Measurements from ENCODE around the gene GLIS2.

Gene GLIS2

DNA sequence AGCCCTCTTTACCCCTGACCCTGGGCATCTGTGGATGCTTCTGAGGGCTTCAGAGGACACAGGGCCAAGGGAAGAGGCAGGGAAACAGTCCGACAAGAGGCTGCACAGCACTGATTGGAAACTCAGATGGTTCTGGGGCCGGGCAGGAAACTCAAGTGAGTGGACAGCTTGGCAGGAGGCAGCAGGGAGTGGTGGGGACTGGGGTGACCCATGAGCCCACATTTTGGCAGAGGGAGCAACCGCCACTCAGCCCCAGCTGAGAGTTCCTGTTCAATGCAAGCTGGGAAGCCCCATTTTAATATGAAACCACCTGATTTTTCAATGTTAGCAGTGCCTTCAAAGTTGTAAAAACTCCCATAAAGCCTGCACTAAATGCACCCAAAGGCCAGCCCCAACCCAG, 54.3 kb downstream of the GLIS2 start:
- DNase-seq (ENCODE audit: low read depth, low spot score) = no peak

DNA sequence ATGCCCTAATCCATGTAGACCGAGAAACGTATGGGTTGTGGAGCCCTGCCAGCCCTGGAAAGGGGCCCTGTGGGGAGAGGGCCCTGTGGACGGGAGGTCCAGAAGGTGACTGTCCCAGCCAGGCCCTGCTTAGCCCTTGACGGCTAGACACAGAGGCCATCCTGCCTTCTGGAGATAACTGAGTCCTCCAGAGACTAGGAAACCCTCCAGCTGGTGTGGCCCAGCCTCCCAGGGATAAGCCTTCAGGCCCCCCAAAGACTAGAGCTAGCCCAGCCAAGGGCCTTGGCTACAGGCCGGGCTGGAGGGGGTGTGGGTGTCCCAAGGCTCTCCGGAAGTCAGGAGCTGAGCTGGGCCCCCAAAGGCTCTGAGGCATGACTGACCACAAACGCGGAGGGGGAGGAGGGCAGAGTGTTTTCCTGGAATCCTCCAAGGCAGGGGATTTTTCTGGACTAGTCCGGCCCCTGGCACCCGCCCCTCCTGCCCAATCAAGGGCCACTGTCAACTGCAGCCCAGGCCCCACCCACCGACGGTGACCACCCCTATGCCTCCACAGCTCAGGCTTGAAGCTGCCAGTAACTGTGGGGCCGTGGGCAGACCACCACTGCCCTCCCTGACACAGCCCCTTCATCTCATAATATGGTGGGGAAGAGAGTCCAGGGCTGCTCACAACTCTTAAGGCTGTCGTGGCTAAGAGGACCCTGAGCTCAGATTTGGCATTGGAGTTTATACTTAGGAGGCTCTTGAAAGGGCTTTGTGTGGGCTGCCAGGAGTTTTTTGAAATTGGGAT, 54.9 kb downstream of the GLIS2 start:
- peak; percentile 89 for DNase-seq (ENCODE audit: low read depth, low spot score)

DNA sequence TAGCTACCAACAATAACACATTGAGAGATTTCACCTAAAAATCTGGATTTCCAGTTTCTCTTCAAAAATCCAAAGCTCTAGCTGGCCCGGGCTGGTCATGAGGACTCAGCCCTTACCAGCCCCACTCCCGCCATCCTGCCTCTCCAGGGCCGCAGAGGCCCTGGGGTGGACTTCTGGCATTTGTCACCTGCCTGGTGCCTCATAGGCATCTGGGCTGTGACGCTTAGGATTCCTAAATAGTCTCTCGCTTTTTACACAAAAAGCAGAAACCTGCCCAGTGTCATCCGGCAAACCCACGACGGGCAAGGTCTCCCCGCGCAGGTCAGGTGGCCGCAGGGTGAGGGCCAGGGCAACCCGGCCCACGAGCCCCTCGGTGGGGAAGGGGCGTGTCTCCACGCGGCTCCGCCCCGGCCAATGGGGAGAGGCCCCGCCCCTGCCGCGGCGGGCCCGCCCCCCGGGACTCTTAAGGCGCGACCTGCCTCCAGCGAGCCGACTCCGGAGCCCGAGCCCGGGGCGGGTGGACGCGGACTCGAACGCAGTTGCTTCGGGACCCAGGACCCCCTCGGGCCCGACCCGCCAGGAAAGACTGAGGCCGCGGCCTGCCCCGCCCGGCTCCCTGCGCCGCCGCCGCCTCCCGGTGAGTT, 55.6 kb downstream of the GLIS2 start, which contains the start of gene VASN:
Gene VASN, plus strand, starts transcription at position 492 of the 644 bp plus-strand sequence. CDS start 9,030 bp downstream, outside the sequence.
- DNase-seq (ENCODE audit: low read depth, low spot score) = peak; percentile 92

DNA sequence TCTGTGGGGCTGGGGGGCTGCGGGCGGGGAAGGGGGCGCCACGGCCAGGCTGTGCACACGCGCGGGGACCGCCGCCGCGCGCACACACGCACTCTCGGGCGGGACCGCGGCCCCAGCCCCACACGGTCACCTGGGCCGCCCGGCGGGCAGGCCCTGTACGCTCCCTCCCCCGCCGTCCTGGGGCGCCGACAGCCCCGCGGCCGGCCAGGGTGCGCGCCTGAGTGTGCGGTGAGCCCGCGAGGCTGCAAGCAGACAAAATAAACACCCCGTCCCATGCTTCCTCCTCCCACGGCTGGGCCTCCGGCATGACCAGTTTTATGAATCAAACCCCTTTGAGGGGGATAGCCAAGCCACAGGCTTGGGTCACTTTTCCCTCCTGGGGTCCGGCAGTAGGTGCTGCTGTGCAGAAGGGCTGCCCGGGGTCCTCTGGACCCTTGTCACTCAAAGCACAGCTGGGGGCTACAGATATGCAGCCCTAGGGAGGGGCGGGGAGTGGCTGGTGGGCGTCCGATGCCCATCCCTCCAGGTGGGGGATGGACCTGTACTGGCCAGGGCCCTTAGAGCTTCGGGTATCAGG, 56.2 kb downstream of the GLIS2 start:
- DNase-seq (ENCODE audit: low read depth, low spot score) = peak; percentile 67

DNA sequence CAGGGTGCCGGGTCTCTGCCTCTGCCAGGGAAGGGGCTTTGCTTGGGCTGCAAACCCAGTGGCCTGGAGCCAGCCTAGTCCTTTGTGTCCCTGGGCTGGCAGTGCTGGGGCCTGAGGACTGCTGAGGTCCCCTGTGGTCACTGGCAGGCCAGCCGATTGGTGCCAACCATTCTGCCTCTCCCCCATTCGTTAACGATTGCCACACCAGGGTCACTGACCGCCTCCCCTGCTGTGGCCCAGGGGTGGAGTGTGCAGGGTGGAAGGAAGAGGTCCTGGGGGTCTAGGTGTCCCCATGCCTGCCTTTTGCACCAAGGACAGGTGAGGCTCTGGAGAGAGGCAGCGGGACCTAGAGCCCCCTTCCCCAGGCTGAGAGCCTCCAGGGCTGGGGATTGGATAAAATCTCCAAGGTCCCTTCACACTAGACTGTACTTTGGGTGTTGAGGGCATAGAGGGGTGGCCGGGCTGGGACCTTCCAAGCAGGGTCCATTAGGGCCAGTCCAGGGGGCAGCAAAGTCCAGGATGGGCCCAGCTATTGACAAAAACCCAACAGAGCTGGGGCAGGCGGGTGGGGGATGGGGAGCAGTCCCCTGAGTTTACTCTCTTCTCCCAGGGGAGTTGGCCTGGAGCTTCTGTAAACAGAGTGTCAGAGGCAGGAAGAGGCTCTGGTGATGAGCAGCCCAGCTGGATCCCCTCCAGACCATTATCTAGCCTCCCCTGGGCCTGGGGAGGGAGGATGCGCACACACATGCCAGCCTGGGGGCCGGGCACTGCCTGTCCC, 56.9 kb downstream of the GLIS2 start:
- DNase-seq (ENCODE audit: low read depth, low spot score) = no peak

DNA sequence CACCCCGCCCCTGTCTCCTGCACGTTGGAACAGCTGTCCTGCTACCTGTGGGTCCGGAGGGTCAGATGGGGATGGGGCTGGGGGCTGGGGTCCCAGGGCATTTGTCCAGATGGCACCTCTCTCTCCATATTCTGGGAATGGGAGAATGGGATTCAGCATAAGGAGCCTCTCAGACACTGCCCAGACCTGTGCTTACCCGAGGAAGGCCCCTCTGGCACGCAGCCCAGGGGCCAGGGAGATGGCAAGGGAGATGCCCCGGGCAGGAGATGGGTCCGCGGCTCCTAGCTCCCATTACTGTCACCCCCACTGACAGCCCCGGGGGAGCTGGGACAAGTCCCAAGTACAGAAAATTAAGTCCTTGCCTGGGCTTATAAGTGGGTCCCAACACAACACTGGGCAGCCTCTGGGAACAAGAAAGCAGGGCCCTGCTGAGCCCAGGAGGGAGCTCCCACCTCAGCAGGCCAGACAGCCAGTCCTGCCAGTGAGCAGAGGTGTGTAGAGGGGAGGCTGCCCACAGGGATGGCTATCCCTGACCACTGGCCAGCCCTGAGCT, 57.6 kb downstream of the GLIS2 start:
- DNase-seq (ENCODE audit: low read depth, low spot score) = no peak

DNA sequence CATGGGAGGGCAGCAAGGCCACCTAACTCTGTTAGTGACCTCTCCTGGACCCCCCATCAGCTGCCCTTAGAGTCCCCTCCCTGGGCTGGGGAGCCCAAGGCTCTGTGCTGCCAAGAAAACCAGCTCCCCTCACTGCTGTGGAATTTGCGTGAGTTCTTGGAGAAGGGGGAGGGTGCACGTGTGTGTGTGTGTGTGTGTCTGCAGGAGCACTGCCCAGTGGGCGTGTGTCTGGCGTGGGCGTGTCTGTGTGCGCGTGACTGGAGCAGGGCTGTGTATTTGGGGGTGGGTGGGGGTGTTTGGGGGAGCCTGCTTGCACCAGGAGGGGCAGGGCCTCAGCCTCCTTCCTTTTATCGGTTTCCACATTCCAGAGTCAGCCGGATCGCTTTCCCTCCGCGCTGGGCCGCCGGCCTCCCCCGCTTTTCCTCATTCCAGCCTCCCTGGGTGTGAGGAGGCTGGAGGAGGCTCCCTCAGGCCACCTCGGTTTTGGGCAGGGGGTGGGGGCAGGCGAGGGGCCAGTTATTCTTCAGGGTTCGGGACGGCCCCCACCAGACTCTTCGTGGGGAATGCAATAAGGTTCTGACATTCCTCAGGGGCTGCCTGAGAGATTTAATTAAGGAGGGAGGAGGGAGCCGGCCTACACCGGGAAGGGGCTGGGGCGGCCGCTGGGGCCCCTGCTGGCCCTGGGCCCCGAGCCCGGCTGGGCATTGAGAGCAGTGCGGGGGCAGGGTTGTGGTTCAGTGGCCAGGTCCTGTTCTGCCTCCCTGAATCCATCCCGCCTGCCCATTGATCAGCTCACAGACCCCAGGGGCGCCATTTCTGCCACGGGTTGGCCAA, 58.3 kb downstream of the GLIS2 start:
- peak; percentile 92 for DNase-seq (ENCODE audit: low read depth, low spot score)

DNA sequence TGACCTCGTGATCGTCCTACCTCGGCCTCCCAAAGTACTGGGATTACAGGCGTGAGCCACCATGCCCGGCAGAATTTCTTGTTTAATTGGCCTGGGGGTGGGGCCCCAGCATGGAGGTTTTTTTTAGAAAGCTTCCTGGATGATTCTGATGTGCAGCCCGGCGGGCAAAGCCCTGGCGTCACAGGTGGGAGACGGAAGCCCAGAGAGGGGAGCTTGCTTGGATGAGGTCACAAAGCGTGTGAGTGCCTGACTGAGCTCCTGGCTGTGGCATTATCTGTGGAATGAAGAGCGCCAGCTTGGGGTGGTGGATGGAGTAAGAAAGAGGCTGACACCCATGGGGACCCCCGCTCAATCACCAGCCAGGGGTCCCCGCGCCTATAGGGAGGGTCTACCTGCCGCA, 59.9 kb downstream of the GLIS2 start:
- no peak for DNase-seq (ENCODE audit: low read depth, low spot score)

DNA sequence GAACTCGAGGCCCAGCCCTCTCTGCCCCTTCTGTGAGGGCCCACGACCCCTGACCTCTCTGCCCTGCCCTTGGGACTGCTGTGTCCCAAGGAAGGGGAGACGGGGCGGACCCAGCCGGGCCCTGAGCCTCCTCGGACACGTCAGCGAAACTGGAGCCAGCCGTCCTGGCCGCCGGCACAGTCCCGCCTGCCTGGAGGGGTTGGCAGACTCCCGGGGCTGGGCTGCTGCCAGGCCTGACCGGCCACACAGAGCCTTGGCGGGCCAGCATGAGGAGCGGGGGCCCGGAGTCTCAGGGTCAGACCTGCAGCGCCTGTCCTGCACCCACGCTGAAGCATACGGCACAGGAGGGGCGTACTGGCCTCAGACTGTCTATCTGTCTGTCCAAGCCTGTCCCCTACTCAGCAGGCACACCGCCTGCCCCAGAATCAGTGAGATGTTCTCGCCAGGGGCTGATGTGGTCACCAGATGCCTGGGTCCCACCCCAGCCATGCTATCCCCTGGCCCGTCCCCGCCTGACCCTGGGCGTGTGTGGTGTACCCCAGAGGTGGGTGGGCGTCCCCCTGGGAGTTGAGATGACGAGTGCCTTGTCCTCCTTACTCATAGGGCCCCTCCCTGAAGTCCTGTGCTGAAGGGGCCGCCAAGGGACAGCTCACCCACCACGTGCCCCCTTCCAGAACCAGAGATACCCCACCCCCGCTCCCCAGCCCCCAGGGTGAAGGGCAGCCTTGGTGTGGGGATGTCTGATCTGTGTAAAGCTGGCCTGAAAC, 60.4 kb downstream of the GLIS2 start:
- DNase-seq (ENCODE audit: low read depth, low spot score) = peak; percentile 96

DNA sequence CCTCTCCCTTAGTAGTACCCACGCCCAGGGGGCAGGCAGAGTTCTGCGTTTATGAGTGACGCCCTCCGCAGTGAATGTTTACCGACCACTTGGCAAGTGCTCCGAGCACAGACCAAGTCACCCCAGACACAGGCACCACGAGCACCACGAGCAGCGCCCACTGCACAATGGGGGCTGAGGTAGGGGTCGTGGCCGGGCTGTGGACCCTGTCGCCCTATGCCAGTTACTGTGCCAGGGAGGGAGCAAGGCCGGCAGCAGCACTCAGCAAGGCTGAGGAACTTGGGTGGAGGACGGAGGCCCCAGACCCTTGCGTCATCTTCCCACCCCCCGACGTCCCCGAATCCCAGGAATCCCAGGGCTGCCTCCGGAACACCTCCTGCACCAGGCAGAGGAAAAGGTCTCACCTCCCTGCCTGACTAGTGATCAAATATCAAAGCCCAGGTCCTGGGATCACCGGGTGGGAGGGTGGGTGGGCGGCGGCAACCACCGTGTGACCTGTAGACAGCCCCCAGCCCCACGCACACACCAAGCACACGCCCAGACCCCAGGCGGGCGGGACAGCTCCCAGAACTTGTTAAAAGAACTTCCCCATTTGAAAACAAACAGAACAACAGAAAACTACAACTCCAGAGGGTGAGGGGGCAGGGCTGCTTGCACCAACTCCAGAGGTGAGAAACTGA, 61.2 kb downstream of the GLIS2 start:
- DNase-seq (ENCODE audit: low read depth, low spot score) = no peak

DNA sequence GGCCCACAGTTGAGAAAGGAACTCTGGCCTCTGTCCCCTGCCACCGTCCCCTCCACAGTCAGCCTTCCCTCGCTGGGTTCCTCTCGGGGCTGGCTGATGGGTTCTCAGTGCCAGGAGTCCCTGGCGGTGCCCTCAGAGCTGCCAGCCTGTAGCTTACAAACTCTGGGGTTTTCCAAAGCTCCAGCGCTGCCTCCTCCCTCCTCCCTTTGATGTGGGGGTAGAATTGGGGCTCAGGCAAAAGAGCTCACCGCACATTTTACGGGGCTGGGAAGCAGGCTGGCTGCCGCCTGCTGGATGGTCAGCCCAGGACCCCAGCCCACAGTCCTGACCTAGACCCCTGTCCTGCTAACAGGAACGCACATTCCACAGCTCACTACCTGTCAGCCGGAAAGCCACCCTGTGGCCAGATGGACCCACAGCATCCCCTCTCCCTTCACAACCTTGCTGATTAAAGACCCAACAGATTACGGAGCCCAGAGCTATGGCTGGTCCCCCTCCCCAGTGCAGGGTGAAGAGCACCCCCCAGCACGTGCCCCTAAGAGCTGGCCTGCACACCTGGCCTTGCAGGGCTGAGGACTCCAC, 61.8 kb downstream of the GLIS2 start:
- DNase-seq (ENCODE audit: low read depth, low spot score) = no peak

DNA sequence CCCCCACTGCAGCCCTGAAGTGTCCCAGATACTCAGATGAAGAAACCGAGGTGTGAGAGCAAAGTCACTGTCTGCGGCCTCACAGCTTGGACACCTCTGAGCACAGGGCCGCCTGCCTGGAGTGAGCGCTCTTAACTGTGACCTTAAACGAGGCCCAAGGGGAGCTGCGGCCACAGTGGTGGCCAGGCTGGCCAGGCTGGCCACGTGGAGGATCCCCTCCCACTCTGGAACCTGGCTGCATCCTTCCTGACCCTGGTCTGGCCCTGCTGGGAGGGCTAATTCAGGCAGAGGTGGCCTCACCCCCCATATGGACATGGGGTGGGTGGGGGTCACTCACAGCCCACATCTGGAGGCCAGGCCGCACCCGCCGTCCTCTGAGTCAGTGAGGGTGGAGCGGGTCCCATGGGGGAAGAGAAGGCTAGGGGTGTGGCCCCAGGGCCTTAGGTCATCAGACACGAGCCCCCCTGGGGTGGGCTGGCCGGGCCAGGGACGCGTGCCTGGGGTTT, 62.3 kb downstream of the GLIS2 start:
- no peak for DNase-seq (ENCODE audit: low read depth, low spot score)

DNA sequence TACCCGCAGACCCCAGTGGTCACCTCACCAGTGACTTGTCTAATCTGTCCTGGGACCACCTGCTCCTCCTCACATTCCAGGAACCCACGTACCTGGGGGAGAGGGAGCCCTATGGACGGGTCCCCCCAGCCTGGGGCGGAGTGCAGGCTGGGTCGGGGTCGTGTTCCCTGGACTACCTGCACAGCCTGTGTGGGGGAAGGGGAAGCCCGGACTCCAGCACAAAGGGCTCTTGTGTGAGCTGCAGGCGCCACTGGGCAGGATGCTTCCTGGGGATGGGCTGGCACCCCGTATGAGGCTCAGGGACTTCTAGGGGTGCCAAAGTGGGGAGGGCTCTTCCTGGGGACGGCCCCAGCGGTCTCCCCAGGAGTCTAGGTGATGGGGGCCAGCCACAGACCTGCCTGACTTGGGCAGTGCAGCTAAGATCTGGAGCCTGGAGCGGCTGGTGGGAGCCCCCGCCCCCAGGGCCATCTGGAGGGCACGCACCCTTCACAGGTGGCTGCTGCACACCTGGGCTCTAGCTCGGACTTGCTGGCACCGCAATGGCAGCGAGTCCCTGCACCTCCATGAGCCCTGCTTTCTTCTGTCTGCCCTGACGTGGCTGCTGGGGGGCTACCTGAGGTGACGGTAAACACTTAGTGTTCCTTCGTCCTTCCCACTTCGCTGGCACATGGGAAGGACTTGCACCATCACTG, 63.3 kb downstream of the GLIS2 start:
- DNase-seq (ENCODE audit: low read depth, low spot score) = no peak

DNA sequence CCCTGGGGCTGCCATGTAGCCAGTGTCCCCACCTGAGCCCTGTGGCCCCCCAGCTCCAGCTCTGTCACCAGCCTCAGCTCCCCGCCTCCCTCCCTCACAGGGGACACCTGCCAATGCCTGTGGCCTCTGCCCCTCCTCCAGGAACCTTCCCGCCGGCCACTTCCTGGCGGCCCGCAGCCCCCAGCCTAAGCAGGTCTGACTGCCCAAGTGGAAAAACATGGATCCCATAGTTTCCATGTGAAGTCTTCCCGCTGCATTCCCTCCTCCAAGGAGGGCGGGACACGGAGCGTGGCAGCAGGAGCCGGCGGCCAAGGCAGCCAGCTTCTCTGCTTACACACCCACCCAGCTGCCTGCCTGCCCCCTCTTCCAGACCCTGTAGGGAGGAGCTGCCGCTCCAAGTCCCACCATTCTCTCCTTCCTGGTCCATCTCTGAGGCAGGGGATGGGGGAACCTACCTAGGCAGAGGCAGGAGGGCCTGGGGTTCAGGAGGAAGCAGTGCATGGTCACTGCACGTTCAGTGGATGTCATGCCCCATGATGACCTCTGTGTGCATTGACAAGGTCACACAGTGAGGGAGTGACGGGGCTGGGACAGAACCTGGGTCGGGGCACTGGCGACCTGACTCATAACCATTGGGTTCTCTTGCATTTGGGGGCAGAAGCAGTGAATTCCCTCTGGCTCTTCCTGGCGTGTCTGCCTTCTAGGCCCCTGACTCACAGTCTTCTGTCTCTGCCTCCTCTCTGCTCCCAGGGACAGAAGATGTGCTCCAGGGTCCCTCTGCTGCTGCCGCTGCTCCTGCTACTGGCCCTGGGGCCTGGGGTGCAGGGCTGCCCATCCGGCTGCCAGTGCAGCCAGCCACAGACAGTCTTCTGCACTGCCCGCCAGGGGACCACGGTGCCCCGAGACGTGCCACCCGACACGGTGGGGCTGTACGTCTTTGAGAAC, 64.5 kb downstream of the GLIS2 start:
- no peak for DNase-seq (ENCODE audit: low read depth, low spot score)

DNA sequence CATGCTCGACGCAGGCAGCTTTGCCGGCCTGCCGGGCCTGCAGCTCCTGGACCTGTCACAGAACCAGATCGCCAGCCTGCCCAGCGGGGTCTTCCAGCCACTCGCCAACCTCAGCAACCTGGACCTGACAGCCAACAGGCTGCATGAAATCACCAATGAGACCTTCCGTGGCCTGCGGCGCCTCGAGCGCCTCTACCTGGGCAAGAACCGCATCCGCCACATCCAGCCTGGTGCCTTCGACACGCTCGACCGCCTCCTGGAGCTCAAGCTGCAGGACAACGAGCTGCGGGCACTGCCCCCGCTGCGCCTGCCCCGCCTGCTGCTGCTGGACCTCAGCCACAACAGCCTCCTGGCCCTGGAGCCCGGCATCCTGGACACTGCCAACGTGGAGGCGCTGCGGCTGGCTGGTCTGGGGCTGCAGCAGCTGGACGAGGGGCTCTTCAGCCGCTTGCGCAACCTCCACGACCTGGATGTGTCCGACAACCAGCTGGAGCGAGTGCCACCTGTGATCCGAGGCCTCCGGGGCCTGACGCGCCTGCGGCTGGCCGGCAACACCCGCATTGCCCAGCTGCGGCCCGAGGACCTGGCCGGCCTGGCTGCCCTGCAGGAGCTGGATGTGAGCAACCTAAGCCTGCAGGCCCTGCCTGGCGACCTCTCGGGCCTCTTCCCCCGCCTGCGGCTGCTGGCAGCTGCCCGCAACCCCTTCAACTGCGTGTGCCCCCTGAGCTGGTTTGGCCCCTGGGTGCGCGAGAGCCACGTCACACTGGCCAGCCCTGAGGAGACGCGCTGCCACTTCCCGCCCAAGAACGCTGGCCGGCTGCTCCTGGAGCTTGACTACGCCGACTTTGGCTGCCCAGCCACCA, 65.4 kb downstream of the GLIS2 start:
- no peak for DNase-seq (ENCODE audit: low read depth, low spot score)
